OCI-LY1 (cell line): ENCODE data around the gene TRIM66.
A peak's percentile ranks its signal among the peaks of the same experiment; 100 is the strongest.

ENCODE experiments used
- H2AFZ ChIP-seq: fragments of 200-600 bp; sonication (generic), shearing (Covaris generic); 2 replicates; pipeline ENCODE4 v1.6.0; 2014; ENCODE audit warnings: antibody characterized with exemption, mild to moderate bottlenecking, low read length
- H3F3A ChIP-seq: fragments of 200-600 bp; sonication (generic), shearing (Covaris generic); 2 replicates; pipeline ENCODE4 v1.6.0; 2014; ENCODE audit warnings: mild to moderate bottlenecking, antibody characterized with exemption, low read length, moderate library complexity; ENCODE audit not compliant: insufficient read depth
- H3K27ac ChIP-seq: fragments of 200-600 bp; sonication (generic); 2 replicates; pipeline ENCODE4 v1.5.1; 2014; ENCODE audit warnings: low read length, mixed run types, mild to moderate bottlenecking, low read depth; ENCODE audit not compliant: poor library complexity, severe bottlenecking
- H3K27me3 ChIP-seq: fragments of 200-600 bp; sonication (generic); 2 replicates; pipeline ENCODE4 v1.6.0; 2014; ENCODE audit warnings: antibody characterized with exemption, mild to moderate bottlenecking, low read length, moderate library complexity; ENCODE audit not compliant: insufficient read depth
- H3K36me3 ChIP-seq: fragments of 200-600 bp; sonication (generic); 2 replicates; pipeline ENCODE4 v1.6.1; 2014; ENCODE audit warnings: mild to moderate bottlenecking, antibody characterized with exemption, low read length, moderate library complexity, mixed read lengths; ENCODE audit not compliant: insufficient read depth
- H3K4me1 ChIP-seq: fragments of 200-600 bp; sonication (generic); 2 replicates; pipeline ENCODE4 v1.5.1; 2014; ENCODE audit warnings: mild to moderate bottlenecking, low read length, moderate library complexity; ENCODE audit not compliant: insufficient read depth, severe bottlenecking
- H3K4me2 ChIP-seq: fragments of 200-600 bp; sonication (generic), shearing (Covaris generic); 2 replicates; pipeline ENCODE4 v1.6.1; 2014; ENCODE audit warnings: low read length
- H3K4me3 ChIP-seq: fragments of 200-600 bp; sonication (generic); 2 replicates; pipeline ENCODE4 v1.5.1; 2014; ENCODE audit warnings: low read length, low read depth, mild to moderate bottlenecking, mixed read lengths; ENCODE audit not compliant: poor library complexity, severe bottlenecking
- H3K79me2 ChIP-seq: fragments of 200-600 bp; shearing (Covaris generic); 2 replicates; pipeline ENCODE4 v1.6.1; 2016; ENCODE audit warnings: mixed run types, low read length, mixed read lengths; ENCODE audit not compliant: insufficient read depth
- H3K9ac ChIP-seq: fragments of 200-600 bp; sonication (generic), shearing (Covaris generic); 2 replicates; pipeline ENCODE4 v1.6.1; 2014; ENCODE audit warnings: mild to moderate bottlenecking, low read length, mixed read lengths
- H3K9me2 ChIP-seq: fragments of 200-600 bp; sonication (generic), shearing (Covaris generic); 2 replicates; pipeline ENCODE4 v1.6.1; 2014; ENCODE audit warnings: low read depth, mild to moderate bottlenecking, low read length, mixed read lengths
- H3K9me3 ChIP-seq: fragments of 200-600 bp; shearing (Covaris generic); 2 replicates; pipeline ENCODE4 v1.6.1; 2014; ENCODE audit warnings: low read length, mixed read lengths
- H4K20me1 ChIP-seq: fragments of 200-600 bp; sonication (generic), shearing (Covaris generic); 2 replicates; pipeline ENCODE4 v1.6.0; 2016; ENCODE audit warnings: mild to moderate bottlenecking, low read length; ENCODE audit not compliant: insufficient read depth
- EZH2 ChIP-seq: fragments of 200-600 bp; sonication (generic), shearing (Covaris generic); IDR thresholded peaks from 2 replicates; pipeline ENCODE4 v1.8.0; 2017; ENCODE audit warnings: borderline replicate concordance, mixed run types, mild to moderate bottlenecking, antibody characterized with exemption, low read length, moderate library complexity, mixed read lengths
- TF ChIP-seq, protein P1 (sequence below): fragments of 200-600 bp; sonication (generic), shearing (Covaris generic); IDR thresholded peaks from 2 replicates; pipeline ENCODE4 v1.5.1; 2017; ENCODE audit warnings: mild to moderate bottlenecking, antibody characterized with exemption, low read length, moderate library complexity, mixed read lengths

TRIM66 gene

DNA sequence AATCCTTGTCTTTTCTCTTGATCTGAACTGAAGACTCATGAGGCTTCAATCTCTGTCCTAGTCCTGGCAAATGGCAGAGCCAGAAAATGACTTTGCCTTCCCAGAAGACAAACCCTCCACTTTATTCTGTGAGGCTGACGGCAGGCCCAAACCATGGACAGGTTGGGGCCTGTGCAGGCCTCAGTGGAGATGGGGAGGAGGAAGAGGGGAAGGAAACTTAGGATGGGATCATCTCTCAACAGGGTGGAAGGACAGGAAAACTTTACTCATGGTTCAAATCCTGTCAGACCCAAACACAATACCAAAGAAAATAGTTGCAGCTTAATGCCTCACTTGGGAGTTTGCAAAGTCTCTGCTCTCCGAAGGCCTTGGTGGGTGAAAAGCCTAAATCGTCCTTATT, 10.0 kb upstream of the TRIM66 start:
- H3K36me3 ChIP-seq, result peaks cover 11% of the 10 kb centered on the region
- no peaks in the 10 kb centered on the region for H3K9me2 ChIP-seq
- no peaks in the 10 kb centered on the region for H3K27me3 ChIP-seq
- H3K4me1 ChIP-seq, result peaks cover 23% of the 10 kb centered on the region
- 0 out of 2 replicates have a peak, but pooled peaks cover 9% of the 10 kb centered on the region for H3F3A ChIP-seq
- H3K9ac ChIP-seq, result no peak overlapping the region
- H2AFZ ChIP-seq, result no peak overlapping the region
- no peaks in the 10 kb centered on the region for H3K79me2 ChIP-seq
- no peak overlapping the region for H3K4me3 ChIP-seq
- H3K27ac ChIP-seq, result no peak overlapping the region
- no peaks in the 10 kb centered on the region for H3K9me3 ChIP-seq
- H4K20me1 ChIP-seq, result no peaks in the 10 kb centered on the region
- no peak overlapping the region for H3K4me2 ChIP-seq
- TF ChIP-seq EZH2, result no peak
- TF ChIP-seq, protein P1, sequence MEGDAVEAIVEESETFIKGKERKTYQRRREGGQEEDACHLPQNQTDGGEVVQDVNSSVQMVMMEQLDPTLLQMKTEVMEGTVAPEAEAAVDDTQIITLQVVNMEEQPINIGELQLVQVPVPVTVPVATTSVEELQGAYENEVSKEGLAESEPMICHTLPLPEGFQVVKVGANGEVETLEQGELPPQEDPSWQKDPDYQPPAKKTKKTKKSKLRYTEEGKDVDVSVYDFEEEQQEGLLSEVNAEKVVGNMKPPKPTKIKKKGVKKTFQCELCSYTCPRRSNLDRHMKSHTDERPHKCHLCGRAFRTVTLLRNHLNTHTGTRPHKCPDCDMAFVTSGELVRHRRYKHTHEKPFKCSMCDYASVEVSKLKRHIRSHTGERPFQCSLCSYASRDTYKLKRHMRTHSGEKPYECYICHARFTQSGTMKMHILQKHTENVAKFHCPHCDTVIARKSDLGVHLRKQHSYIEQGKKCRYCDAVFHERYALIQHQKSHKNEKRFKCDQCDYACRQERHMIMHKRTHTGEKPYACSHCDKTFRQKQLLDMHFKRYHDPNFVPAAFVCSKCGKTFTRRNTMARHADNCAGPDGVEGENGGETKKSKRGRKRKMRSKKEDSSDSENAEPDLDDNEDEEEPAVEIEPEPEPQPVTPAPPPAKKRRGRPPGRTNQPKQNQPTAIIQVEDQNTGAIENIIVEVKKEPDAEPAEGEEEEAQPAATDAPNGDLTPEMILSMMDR, result no peak

DNA sequence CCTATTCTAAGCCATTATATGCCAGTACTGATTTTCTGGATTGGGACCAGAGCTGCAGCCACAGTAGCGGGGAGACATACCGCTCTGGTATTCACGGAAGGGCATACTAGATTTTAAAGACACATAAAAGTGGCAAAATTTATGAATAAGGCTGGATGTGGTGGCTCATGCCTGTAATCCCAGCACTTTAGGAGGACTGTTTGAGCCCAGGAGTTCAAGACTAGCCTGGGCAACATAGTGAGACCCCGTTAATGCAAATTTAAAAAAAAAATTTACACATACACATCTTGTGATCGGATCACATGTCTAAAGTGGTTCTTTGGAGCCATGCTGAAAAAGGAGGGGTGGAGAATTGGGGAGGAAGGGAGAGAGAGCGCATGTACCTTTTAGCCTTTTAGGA, 9.1 kb upstream of the TRIM66 start:
- Histone ChIP-seq H2AFZ (no peak overlapping the region), H3K4me3 (no peak overlapping the region), H3K9me3 (no peaks in the 10 kb centered on the region), H3K4me1 (peaks cover 31% of the 10 kb centered on the region), H3F3A (peaks cover 14% of the 10 kb centered on the region; the same call in 1 of the 2 replicates), H3K36me3 (peaks cover 19% of the 10 kb centered on the region), H3K27me3 (no peaks in the 10 kb centered on the region), H3K79me2 (no peaks in the 10 kb centered on the region), H3K9ac (no peak overlapping the region), H4K20me1 (no peaks in the 10 kb centered on the region), H3K9me2 (no peaks in the 10 kb centered on the region), H3K27ac (no peak overlapping the region), H3K4me2 (no peak overlapping the region)
- TF ChIP-seq, protein P1, result no peak
- TF ChIP-seq EZH2, result no peak

DNA sequence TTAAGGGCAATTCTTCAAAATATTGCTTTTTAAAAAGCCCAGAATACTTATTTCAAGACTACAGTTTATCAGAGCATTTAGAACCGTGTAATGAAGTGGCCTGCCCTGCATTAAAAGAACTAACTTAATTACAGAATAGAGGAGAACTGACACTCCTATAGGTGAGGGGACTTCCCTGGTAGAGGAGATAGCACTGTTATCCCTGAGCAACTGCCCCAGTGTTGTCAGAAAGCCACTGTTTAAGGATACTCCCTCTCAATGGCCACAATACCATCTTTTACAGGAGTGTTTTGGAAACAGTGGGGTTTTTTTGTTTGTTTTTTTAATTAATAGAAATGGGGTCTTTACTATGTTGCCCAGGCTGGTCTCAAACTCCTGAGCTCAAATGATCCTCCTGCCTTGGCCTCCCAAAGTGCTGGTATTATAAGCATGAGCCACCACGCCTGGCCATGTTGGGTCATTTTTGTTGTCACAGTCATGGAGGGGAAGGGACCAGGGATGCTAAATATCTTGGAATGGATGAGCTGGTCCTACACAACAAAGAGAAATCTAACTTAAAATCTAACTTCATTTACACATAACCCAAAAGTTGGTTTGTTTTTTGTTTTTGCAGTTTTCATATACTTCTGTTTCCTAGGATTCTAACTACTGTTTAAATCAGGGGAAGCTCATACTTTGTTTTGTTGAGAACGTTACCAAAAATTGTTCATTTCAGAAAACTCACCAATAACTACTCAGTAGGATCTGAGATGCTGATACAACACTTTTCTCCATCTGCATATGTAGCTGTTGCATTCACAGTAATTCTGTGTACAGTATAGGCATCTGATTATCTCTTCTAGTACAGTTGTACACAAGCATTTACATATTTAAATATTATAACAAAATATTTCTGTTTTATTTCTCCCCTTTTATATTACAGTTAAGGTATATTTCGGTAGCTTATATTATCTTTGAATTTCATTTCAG, 8.2 kb upstream of the TRIM66 start:
- peaks cover 29% of the 10 kb centered on the region for H3K36me3 ChIP-seq
- H3K4me2 ChIP-seq, result peak overlapping the region; percentile 99

More for the DNA sequence above, 8.2 kb upstream of the TRIM66 start:
- no peaks in the 10 kb centered on the region for H3K9me2 ChIP-seq
- no peak overlapping the region for H3K4me3 ChIP-seq
- no peak overlapping the region for H3K27ac ChIP-seq
- no peaks in the 10 kb centered on the region for H3K79me2 ChIP-seq
- no peaks in the 10 kb centered on the region for H3K9me3 ChIP-seq
- H3K9ac ChIP-seq, result no peak overlapping the region; the same call in 1 of the 2 replicates
- no peak overlapping the region for H2AFZ ChIP-seq
- H3K4me1 ChIP-seq, result peaks cover 41% of the 10 kb centered on the region
- no peaks in the 10 kb centered on the region for H3K27me3 ChIP-seq
- H3F3A ChIP-seq, result peaks cover 17% of the 10 kb centered on the region; the same call in 1 of the 2 replicates
- TF ChIP-seq, protein P1, result no peak
- no peak for TF ChIP-seq EZH2
- no peaks in the 10 kb centered on the region for H4K20me1 ChIP-seq
